Keratinocyte (primary cell): Measurements from ENCODE around the gene GALR3. TPM values are rescaled to one million over a fixed set of nuclear protein-coding genes. Genes with fewer than 3 reads are reported as not detected.

Experiments
- DNase-seq: peaks from one replicate; pipeline ENCODE4 v3.0.0-alpha.2; 2011; ENCODE audit warnings: low read depth, missing footprints, low spot score
- FAIRE-seq: peaks from 2 replicates; lab custom pipeline; 2011; peaks lifted over from hg19 to GRCh38; lab: Jason Lieb, UNC
- H2AFZ ChIP-seq: 2 replicates; pipeline ENCODE4 v1.6.0; 2012; ENCODE audit warnings: low read length, control low read depth, inconsistent platforms; ENCODE audit not compliant: control insufficient read depth
- H3K27ac ChIP-seq: 2 replicates; pipeline ENCODE4 v1.5.1; 2011; ENCODE audit warnings: low read length; ENCODE audit not compliant: control insufficient read depth, insufficient read depth
- H3K27me3 ChIP-seq: 3 replicates; pipeline ENCODE4 v1.6.0; 2011; ENCODE audit warnings: low read length; ENCODE audit not compliant: control insufficient read depth, insufficient read depth; ENCODE audit errors: extremely low read depth
- H3K36me3 ChIP-seq, 2 experiments: 2 replicates in 1 of 2; 3 replicates in 1 of 2; pipeline ENCODE4 v1.5.1; 2011; ENCODE audit warnings: low read length in 2 of 2, mild to moderate bottlenecking in 1 of 2; ENCODE audit not compliant: control insufficient read depth in 2 of 2, insufficient read depth in 2 of 2; ENCODE audit errors: extremely low read depth in 1 of 2
- H3K4me1 ChIP-seq: 3 replicates; pipeline ENCODE4 v1.5.1; 2011; ENCODE audit warnings: low read length; ENCODE audit not compliant: control insufficient read depth, insufficient read depth; ENCODE audit errors: extremely low read depth
- H3K4me2 ChIP-seq: 3 replicates; pipeline ENCODE4 v1.6.0; 2011; ENCODE audit warnings: low read depth, low read length; ENCODE audit not compliant: control insufficient read depth, insufficient read depth; ENCODE audit errors: extremely low read depth
- H3K4me3 ChIP-seq, 3 experiments: fragments of 200-600 bp in 1 of 3; sonication (generic) in 1 of 3; 2 replicates in 2 of 3; 3 replicates in 1 of 3; pipeline ENCODE4 v1.5.1; 2011 to 2016; ENCODE audit warnings: low read length in 3 of 3, mild to moderate bottlenecking in 3 of 3, control low read depth in 2 of 3, inconsistent platforms in 1 of 3, low read depth in 1 of 3, mixed read lengths in 1 of 3, mixed run types in 1 of 3, moderate library complexity in 1 of 3; ENCODE audit not compliant: control insufficient read depth in 2 of 3, insufficient read depth in 2 of 3; ENCODE audit errors: extremely low read depth in 1 of 3
- H3K79me2 ChIP-seq: 2 replicates; pipeline ENCODE4 v1.6.0; 2012; ENCODE audit warnings: low read length; ENCODE audit not compliant: control insufficient read depth, insufficient read depth
- H3K9ac ChIP-seq: 3 replicates; pipeline ENCODE4 v1.6.0; 2011; ENCODE audit warnings: low read length; ENCODE audit not compliant: control insufficient read depth, insufficient read depth; ENCODE audit errors: extremely low read depth
- H3K9me1 ChIP-seq: 3 replicates; pipeline ENCODE4 v1.6.0; 2011; ENCODE audit warnings: low read length; ENCODE audit not compliant: control insufficient read depth, insufficient read depth; ENCODE audit errors: extremely low read depth
- H3K9me3 ChIP-seq: 2 replicates; pipeline ENCODE4 v1.5.1; 2012; ENCODE audit warnings: low read depth, low read length; ENCODE audit not compliant: control insufficient read depth
- H4K20me1 ChIP-seq: 3 replicates; pipeline ENCODE4 v1.6.0; 2011; ENCODE audit warnings: low read length; ENCODE audit not compliant: control insufficient read depth, insufficient read depth; ENCODE audit errors: extremely low read depth
- EZH2 ChIP-seq: IDR thresholded peaks from one replicate; pipeline ENCODE4 v1.6.1; 2012; ENCODE audit warnings: inconsistent platforms, mild to moderate bottlenecking, low read length, moderate library complexity
- dilution Hi-C: fragments of 300-500 bp; cut with MboI; formaldehyde crosslinking; loops from one replicate; pipeline ENCODE4 v1.7.0; 2020; ENCODE audit warnings: low sequenced_read_pairs; ENCODE audit not compliant: extremely low pct_ligation_motif_present
- polyA plus RNA-seq, 5 experiments: library from polyadenylated mRNA; depleted of rRNA in 3 of 5; stranded (reverse) in 3 of 5; stranded (forward) in 1 of 5; unstranded in 1 of 5; fragments of >200 nt; gene quantifications; 1 replicate in 1 of 5; 2 replicates in 3 of 5; 3 replicates in 1 of 5; pipeline versions ENCODE4 v1.2.1 to v1.2.3, GENCODE V29; 2011 to 2012; ENCODE audit warnings: missing spikeins in 2 of 5, low read depth in 1 of 5, low replicate concordance in 1 of 5
- TF ChIP-seq, protein P1 (sequence below), 3 experiments: IDR thresholded peaks in 1 of 3; conservative IDR thresholded peaks in 1 of 3; optimal IDR thresholded peaks in 1 of 3; 2 replicates in 2 of 3; 3 replicates in 1 of 3; pipeline versions ENCODE3 to v1.5.1; 2011; ENCODE audit warnings: low read length in 3 of 3, mild to moderate bottlenecking in 3 of 3, moderate library complexity in 2 of 3, control low read depth in 1 of 3, inconsistent platforms in 1 of 3; ENCODE audit not compliant: insufficient read depth in 2 of 3; ENCODE audit errors: extremely low read depth in 1 of 3

The GALR3 gene
- polyA plus RNA-seq, 1 donor (not counting 4 experiments of a cell fraction or from before 2014, with no cell fraction given): not detected

- H3K4me2 ChIP-seq: no peak overlapping the region
- no peak overlapping the region for H3K27ac ChIP-seq
- H3K79me2 ChIP-seq: no peaks in the 10 kb centered on the region
- DNase-seq (no peak), FAIRE-seq (no peak)
- H2AFZ ChIP-seq: no peak overlapping the region
- no peaks in the 10 kb centered on the region for H3K9me3 ChIP-seq
- no peaks in the 10 kb centered on the region for H3K36me3 ChIP-seq
- no peaks in the 10 kb centered on the region for H4K20me1 ChIP-seq
- TF ChIP-seq, protein P1, sequence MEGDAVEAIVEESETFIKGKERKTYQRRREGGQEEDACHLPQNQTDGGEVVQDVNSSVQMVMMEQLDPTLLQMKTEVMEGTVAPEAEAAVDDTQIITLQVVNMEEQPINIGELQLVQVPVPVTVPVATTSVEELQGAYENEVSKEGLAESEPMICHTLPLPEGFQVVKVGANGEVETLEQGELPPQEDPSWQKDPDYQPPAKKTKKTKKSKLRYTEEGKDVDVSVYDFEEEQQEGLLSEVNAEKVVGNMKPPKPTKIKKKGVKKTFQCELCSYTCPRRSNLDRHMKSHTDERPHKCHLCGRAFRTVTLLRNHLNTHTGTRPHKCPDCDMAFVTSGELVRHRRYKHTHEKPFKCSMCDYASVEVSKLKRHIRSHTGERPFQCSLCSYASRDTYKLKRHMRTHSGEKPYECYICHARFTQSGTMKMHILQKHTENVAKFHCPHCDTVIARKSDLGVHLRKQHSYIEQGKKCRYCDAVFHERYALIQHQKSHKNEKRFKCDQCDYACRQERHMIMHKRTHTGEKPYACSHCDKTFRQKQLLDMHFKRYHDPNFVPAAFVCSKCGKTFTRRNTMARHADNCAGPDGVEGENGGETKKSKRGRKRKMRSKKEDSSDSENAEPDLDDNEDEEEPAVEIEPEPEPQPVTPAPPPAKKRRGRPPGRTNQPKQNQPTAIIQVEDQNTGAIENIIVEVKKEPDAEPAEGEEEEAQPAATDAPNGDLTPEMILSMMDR (optimal IDR thresholded peaks at IDR 0.05 in 1 of 3, IDR thresholded peaks at IDR 0.05 in 1 of 3, conservative IDR thresholded peaks at IDR 0.05 in 1 of 3; ENCODE audit: extremely low read depth in 1 of 3, insufficient read depth in 2 of 3, low read length in 3 of 3): no peak
- TF ChIP-seq EZH2: no peak
- no peaks in the 10 kb centered on the region for H3K9me1 ChIP-seq
- H3K27me3 ChIP-seq: peaks cover 30% of the 10 kb centered on the region
- no peak overlapping the region for H3K4me3 ChIP-seq
- peaks cover 18% of the 10 kb centered on the region for H3K4me1 ChIP-seq
- no peak overlapping the region for H3K9ac ChIP-seq
- dilution Hi-C loops: no loop called here
Measured at GRCh38 chr22:37820350-37820749, 2.8 kb upstream of the GALR3 start.

DNA sequence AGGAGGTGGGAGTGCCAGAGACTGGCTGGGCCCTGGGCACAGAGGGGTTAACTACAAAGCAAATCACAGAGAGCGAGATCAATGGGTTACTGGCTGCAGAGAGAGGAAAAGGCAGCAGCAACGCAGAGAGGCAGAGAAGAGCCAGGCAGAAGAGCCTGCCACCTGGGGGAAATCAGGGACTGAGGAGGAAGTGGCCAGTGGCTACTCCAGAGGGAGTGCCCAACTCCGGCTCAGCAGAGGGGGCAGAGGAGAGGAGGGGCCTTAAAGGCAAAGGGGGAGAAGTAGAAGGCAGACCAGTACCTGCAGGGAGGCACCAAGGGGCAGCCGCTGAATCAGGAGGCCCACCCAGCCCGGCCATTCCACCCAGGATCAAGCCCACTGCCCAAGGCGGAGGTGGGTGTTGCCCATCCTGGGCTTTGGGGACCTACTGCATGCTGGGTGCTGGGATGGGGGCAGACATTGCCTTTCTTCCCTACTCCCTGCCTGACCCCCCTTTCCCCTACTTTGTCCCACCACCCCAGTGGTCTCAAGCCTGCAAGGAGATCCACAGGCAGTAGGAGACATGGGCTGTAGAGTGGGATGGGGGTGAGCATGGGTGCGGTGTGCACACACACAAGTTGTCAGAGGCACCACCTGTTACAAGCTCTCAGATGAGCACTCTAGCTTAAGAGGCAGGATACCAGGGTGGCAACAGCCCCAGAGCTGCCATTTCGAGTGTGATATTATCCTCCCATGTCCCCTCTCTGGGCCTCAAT, 926 bp upstream of the GALR3 start:
- no peak overlapping the region for H3K4me2 ChIP-seq
- TF ChIP-seq, protein P1 (optimal IDR thresholded peaks at IDR 0.05 in 1 of 3, IDR thresholded peaks at IDR 0.05 in 1 of 3, conservative IDR thresholded peaks at IDR 0.05 in 1 of 3; ENCODE audit: extremely low read depth in 1 of 3, insufficient read depth in 2 of 3, low read length in 3 of 3): no peak
- TF ChIP-seq EZH2: no peak
- no peak for FAIRE-seq
- no peak overlapping the region for H3K9ac ChIP-seq
- peaks cover 18% of the 10 kb centered on the region for H3K4me1 ChIP-seq
- H3K9me1 ChIP-seq: no peaks in the 10 kb centered on the region
- peaks cover 30% of the 10 kb centered on the region for H3K27me3 ChIP-seq
- H3K4me3 ChIP-seq: no peak overlapping the region
- H3K36me3 ChIP-seq: peaks cover 0 to 3% of the 10 kb centered on the region in 2 experiments
- H2AFZ ChIP-seq: no peak overlapping the region
- DNase-seq: no peak
- H3K27ac ChIP-seq: no peak overlapping the region
- no peaks in the 10 kb centered on the region for H3K9me3 ChIP-seq
- no peaks in the 10 kb centered on the region for H3K79me2 ChIP-seq
- dilution Hi-C loops: no loop called here
- H4K20me1 ChIP-seq: no peaks in the 10 kb centered on the region
